Measurements from ENCODE around the gene SPATA2.

The SPATA2 gene

DNA sequence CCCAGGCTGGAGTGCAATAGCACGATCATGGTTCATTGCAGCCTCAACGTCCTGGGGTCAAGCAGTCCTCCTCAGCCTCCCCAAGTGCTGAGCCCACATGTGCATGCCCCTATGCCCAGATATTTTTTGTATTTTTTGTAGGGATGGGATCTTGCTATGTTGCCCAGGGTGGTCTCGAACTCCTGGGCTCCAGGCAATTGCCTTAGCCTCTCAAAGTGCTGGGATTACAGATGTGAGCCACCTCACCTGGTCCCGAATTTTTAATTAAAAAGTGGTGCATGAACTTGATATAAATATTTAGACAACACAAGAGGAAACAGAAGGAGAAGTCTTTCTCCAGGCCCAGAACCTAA, 13.8 kb upstream of the SPATA2 start:
- DNase-seq = no peak

DNA sequence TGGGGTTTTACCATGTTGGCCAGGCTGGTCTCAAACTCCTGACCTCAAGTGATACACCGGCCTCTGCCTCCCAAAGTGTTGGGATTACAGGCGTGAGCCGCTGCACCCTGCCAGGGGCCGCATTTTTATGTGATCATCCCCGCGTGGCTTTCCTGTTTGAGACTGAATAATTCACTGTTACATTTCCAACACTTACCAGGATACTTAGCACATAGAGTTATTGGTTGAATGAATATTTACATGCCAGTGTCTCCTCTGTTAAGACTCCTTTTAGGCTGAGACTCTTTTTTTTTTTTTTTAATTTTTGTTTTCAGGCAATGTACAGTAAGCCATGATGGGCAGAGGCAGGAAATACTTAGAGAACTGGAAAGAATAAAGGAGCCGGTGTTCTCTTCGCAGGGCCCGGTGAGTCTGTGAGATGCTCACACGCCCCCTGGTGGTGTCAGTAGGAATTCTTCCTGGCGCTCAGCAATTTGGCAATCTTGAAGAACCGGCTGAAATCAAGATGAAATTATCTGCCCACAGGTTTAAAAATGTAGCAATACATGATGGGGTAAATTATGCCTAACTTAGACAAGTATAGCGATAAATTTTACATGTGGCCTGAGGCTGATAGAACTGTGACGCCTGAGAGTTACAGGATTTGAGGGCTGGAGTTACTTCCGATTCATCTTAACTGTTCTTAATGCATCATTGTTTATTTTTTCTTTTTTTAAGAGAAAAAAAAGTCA, 13.2 kb upstream of the SPATA2 start:
- peak; percentile 76 for DNase-seq

DNA sequence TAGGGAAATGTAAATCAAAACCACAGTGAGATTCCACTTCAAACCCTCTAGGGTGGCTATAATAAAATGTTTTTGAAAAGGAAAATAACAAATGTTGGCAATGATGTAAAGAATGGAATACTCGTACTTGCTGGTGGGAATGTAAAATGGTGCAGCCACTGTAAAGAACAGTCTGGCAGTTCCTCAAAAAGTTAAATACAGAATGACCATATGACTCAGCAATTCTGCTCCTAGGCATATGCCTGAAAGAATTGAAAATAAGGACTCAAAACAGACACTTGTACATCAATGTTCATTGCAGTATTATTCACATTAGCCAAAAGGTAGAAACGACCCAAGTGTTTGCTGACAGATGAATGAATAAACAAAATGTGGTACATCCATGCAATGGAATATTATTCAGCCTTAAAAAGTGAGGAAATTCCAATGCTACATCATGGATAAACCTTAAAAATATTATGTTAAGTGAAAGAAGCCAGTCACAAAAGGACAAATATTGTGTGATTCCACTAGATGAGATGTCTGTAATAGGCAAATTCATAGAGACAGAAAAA, 10.6 kb upstream of the SPATA2 start:
- no peak for DNase-seq

DNA sequence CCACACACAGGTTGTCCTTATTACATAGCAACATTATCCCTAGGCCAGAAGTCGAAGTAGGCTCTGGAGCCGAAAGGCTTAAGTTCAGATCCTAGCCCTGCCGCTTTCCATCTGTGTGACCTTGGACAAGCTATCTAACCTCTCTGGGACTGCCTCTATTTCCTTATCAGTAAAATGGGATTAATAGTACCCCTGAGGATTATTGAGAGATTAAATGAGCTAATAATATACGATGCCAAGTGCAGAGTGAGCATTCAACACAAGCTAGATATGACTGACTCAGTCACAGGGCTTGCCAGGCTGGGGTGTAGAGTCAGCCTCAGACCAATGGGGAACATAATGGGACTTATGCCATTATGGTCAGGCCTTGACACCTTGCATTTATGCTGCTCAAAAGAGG, 8.9 kb upstream of the SPATA2 start:
- DNase-seq = no peak

DNA sequence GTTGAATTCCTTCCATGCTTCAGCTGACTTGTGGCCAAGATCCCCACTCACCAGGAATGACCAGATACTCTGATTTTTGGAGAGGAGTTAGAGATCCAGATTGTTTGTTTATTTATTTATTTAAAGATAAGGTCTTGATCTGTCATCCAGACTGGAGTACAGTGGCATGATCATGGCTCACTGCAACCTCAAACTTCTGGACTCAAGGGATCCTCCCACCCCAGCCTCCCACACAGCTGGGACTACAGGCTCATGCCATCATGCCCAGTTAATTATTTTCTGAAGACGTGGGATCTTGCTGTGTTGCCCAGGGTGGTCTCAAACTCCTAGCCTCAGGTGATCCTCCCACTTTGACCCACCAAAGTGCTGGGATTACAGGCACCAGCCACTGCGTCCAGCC, 4.1 kb upstream of the SPATA2 start:
- DNase-seq = no peak

DNA sequence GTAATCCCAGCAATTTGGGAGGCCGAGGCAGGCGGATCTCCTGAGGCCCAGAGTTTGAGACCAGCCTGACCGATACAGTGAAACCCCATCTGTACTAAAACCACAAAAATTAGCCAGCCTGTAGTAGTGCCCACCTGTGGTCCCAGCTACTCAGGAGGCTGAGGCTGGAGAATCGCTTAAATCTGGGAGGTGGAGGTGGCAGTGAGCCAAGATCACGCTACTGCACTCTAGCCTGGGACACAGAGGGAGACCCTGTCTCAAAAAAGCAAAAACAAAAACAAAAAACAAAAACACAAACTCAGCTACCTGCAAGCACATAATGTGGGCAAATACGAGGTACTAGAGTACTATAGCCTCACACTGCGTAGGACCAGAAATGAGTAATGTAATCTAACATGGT, 3.7 kb upstream of the SPATA2 start:
- DNase-seq = no peak

DNA sequence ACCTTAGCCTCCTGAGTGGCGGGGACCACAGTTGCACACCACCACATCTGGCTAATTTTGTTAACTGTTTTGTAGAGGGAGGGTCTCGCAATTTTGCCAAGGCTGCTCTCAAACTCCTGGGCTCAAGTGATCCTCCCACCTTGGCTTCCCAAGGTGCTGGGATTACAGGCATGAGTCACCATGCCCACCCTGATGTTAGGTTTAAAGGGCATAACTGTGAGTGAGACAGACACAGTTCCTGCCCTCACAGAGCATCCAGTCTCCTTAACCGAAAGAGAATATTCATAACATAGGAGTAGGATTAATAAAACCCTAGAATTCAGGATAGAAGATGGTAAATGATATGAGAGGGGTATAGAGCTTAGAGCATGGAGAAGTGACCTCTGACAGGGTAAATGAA, 3.1 kb upstream of the SPATA2 start:
- DNase-seq = no peak

DNA sequence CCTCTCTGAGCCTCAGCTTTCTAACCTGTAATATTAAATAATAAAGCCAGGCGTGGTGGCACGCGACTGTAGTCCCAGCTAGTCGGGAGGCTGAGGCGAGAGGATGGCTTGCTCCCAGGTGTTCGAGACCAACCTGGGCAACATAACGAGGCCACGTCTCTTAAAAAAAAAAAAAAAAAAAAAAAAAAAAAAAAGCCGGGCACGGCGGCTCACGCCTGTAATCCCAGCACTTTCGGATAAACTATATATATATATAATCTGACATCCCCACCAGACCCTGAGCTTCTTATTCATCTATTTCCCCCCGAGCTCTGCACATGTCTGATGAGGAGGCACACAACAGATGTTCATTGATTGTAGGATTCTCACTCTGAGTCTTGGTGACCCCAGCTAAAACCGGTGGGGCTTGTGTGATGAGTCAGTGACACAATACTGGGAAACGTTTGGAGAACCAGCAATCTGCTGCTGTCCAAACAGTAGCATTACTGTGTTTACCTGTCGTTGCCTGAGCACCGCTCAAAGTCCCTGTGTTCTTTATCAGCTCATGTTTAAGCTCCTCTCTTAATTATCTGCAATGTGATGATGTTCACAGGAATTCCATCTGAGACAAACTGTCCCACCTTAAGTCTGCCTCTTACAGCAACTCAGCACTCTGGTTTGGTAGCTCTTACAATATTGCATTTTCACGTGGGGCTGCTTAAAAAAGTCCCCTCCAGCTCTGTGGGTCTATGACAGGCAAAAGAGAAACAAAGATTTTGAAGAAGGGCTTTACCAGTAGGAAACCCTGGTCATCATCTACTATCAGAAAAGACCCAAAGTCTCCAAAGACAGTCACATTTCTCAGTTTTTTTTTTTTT, 1.0 kb upstream of the SPATA2 start:
- DNase-seq = peak; percentile 29

DNA sequence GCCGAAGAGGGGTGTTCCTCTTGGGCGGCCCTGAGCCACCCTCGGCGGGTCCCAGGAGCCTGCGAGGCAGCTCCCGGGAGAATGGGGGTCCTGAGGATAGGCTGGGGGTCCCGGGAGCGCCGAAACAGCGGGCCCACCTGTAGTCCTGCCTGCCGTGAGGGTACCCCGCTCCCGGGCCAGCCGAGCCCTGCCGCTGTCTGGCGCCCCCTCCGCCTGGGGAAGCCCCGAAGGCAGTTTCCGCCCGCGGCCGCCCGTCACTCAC, 280 bp downstream of the SPATA2 start:
- DNase-seq = no peak

DNA sequence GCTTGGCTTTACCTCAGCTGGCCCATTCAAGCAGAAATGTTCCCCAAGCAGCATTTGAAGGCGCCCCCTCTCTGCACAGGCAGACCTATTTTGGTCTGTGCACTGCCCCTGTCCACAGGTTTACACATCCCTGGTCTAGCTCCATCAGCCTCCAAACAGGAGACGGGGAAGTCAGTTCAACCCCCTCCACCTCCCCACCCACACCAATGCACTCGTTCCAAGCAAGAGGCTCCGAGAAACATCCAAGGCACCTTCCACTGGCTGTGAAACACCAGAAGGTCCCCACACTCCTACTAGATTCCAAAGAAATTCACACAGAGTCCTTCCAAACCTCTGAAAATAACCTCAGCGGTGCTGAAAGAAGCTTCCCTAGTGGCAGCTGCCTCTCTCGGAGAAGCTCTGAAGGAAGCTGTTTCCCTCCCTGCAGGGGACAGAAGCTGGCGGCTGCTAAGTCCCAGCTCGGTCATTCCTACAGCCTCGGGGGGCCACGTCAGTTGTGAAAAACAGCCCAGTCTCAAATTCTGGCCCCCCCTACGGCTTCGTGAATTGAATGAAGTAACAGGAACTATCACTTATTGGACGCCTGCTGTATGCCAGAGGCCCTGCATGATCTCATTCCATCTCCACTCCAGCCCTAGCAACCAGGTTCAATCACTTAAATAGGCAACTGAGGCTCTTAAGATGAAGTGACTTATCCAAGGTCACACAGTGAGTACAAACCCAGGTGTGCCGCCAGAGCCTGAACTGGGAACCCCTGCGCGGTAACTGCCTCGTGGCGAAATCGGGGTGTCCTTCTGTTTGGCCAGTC, 815 bp downstream of the SPATA2 start:
- no peak for DNase-seq

DNA sequence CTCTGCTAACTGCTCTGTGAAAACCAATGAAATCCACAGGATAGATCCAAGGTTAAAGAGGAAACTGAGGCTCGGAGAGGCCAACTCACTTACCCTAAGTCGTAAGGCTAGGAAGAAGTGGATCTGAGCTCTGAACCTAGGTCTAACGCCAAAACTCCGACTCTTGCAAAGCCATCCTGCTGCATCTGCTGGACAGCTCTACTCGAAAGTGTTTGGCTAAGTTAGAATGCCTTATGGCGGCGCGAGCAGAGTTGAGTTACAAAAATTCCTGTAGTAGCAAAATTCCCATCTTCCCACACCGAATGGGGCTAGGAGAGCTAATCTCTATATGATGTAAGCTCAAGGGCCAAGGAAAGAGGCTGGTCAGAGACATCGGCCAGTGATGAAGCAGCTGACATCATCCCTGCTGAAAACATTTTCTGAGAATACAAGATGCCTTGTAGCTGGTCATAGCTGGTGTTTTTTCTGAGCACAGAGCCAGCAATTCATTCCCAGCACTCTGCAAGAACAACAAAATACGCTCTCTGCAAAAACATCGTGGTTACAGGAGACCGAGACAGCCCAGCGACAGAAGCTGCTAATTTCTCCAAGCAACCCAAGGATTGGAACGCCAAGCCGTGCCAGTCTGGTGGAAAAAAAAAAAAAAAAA, 1.8 kb downstream of the SPATA2 start:
- DNase-seq = no peak

DNA sequence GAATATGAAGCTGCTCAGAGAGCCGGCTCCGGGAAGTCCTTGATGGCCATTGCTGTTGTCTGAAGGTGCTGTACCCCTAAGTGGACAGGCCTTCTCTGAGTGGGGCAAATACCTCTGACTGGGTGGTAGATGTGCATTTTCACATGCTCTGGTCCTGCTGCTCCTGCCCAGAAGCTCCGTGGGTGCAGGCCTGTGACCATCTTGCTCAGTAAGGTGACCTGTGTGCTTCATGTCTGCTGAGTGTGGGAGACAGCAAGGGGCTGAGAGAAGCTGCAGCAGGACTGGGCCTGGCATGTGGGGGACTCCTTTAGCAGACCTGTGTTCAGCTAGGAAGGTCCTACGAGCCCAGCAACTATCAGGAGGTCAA, 5.0 kb downstream of the SPATA2 start:
- no peak for DNase-seq

DNA sequence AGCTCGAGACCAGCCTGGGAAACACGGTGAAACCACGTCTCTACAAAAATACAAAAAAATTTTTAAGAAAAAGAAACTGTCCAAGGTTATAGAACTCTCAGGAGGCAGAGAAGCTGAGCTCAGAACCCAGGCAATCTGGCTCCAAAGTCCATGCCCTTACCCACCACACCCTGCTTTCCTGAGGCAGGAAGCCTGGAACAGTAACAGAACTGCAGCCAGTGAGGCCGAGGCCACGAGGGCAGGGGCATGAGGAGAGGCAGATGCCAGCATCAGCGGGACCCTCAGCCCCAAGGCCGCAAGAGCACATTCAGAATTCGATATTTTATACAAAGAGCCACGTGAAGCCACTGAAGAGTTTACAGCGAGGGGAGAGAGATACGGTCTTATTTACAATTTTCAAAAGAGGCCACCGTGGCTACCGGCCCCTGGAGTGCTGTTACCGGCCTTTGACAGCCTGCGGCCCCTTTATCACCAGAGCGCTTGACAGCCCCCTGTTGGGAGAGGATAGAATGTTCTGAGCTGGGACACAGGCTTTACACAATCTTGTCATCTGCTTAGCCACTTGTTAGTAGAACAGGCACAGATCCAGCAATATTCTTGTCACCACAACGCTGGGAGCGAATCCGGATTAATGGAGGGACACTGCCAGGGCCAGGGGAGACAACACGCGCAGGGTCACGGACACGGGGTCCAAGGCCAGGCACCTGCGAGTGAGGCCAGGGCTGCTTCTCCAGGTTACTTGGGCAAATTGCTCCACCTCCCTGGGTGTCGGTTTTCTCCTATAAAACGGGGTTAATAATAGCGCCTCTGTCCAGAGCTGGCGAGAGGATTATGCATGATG, 5.6 kb downstream of the SPATA2 start:
- no peak for DNase-seq

DNA sequence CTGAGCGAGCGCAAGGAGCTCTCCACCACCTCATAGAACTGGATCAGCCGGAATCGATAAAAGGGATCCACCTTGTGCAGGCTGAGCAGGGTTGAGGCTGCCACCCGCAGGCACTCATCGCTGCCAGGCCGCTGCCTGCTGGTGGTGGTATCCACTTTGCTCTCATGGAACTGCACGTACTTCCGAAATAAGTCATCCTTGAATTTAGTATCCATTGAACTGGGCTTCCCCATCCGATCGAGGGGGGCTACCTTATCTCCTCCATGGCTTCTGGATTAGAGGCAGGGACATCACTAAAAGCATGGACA, 7.1 kb downstream of the SPATA2 start:
- DNase-seq = no peak

DNA sequence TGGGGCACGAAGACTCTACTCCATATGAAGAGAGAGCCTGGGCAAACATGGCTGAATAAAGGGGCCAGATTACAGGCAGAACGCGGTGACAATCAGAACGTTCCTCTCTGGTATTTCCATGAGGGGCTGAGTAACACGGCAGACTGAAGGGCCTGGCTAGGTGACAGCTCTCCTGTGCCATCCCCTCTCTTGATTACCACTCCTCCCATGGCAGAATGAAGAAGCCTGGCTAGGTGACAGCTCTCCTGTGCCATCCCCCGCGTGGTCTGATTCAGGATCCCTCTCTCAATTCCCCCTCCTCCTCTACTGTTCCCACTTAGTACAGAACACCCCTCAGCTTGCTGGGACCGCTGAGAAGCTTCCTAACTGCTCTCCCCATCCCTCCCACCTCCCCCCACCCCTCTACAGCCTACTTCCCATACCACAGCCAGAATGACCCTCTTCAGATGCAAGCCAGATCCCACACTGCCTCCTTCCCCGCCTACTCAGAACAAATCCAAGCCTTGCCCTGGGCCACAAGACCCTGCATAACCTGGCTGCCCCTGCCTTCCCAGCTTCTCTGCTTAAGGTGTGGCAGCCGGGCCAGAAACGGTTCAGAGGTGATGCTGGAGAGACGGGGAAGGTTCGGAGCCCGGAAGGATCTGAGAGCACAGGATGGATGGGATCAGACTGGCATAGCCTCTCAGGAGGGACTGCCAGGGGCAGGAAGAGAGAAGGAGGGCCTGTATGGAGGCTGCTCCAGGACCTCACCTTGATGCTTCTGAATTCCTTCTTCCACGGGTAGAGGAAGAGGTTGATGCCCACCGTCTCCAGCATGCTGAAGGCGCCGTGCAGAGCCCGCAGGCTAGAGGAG, 7.7 kb downstream of the SPATA2 start:
- no peak for DNase-seq

DNA sequence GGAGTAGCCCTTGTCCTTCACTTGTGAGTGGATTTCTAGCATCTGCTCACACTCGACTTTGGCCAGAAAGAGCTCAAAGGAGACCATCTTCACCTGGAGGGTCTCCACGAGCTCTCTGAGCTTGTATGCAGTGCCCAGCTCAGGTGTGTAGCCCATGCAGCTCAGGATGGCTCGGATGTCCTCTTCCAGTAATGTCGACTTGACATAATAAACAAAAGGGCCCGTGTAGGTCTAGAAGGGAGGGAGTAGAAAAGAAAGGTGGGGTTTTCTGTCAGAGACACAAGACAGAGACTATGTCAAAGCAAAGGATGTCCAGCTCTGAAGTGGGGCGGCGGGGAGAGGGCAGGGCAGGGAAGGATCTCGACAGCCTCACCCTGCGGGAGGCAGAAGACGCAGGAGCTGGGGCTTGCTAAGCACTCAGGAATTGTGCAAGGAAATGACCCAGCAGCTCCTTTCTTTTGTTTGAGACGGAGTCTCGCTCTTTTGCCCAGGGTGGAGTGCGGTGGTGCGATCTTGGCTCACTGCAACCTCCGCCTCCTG, 8.6 kb downstream of the SPATA2 start:
- no peak for DNase-seq

DNA sequence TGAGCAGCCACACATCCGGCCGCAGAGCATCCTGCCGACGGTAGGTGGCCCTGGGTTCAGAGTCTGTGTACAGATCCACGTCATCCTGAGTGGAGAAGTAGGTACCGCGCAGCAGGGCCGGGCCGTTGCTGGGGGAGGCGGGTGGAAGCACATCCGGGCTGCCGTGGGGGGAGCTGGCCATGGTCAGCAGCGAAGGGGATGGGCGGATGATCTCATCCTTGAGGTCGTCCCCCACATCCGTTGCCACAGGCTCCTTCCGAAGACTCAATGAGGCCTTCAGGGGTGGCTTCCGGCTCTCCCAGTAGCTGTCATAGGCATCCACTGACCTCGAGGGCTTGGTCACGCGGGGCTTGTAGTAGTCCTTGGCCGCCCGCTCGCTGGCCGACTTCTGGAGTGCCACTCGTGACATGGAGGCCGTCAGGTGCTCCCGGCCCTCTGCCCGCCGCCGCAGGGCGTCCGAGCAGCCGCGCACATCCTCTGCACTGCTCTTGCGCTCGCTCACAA, 9.2 kb downstream of the SPATA2 start:
- DNase-seq = no peak

DNA sequence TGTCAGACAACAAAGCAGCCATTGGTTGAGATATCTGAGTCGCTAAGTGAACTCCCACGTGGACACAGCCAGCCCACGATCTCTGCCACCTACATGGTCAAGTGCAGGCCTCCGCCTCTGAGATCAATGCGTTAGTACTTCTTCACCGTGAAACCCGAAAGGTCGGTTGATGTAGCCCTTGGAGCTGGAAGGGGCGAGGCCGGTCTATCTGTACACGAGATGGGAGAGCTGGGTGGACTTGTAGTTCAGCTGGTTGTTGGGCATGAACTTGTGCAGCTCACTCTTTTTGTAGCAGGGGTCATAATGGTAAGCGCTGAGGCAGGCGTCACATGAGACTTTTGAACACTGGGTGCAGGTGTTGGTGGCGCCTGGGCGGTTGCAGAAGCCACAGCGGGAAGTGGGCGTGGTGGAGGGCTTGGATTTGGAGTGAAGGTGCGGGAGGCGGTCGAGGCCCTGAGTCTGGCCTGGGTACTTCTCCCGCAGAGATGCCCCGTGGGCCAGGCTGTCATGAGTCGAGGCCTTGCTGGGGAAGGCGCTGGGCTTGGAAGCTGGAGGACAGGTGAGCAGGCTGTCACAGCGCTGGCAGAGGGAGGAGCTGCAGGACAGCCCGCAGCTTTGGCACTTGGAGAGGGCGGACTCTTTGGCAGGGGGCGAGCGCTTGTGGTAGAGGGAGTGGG, 9.8 kb downstream of the SPATA2 start:
- no peak for DNase-seq

DNA sequence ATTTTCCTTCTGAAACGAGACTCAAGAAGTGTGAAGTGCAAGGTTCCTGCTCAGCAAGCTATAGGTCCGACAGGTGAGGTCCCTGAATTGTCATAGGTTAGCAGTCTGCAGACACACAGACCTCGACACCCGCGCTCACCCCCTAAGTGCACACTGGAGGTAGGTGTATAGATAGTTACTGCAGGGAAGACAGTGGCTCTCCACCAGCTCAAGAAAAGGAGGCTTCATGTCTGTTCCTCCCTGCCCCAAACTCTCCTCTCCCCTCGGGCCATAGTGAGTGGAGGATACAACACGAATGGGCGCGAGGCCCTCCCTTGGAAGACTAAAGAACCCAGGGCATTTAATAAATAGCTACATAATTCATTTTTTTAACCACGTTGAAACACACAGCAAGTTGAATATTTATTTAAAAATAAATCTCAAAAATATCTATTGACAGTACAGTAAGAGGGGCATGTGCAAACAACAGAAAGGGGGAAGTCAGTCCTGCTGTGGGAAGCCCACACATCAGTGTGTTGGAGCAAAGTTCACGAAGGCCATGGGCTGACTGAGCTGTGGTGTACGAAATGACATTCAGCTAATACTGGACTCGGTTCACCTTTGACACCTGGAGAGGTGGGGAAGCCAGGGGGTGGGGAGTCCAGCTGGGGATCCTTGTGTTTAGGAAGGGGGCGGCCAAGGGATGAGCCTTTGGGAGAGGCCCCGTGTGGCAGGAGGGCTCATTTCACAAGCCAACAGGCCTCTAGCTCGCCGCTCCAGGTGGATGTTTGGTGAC, 10.7 kb downstream of the SPATA2 start:
- DNase-seq = no peak

DNA sequence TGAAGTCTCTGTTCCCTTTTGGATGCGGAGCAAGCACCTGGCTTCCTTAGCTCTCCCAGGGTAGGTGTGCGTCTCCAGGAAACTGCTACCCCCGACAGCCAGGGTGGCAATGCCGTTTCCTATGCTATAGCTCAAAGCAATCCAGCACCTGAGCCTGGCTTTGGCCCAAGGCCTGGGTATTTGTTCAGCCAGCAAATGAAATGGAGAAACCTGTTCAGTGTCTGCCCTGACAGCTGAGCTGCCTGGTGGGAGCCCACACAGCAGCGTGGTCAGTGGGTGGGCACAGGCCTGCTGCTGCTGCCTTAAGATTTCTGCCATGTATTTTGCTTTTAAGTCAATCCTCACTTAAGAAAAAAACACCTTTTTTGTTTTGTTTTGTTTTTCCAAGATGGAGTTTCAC, 13.7 kb downstream of the SPATA2 start:
- DNase-seq = no peak

Measured in fibroblast of skin of right quadriceps (primary cell).